ENCODE results near the gene ARHGAP23. TPM values are rescaled to one million over a fixed set of nuclear protein-coding genes. Genes with fewer than 3 reads are reported as not detected.
A peak's percentile ranks its signal among the peaks of the same experiment; 100 is the strongest.
"Not testable (repeated sequence)": the region's sequence is repeated elsewhere in the genome, so short reads cannot be mapped to it uniquely, and the experiment has no call there.

The ARHGAP23 gene
- polyA plus RNA-seq, 3 donors = 0.03 to 0.21 (median 0.09) TPM

DNA sequence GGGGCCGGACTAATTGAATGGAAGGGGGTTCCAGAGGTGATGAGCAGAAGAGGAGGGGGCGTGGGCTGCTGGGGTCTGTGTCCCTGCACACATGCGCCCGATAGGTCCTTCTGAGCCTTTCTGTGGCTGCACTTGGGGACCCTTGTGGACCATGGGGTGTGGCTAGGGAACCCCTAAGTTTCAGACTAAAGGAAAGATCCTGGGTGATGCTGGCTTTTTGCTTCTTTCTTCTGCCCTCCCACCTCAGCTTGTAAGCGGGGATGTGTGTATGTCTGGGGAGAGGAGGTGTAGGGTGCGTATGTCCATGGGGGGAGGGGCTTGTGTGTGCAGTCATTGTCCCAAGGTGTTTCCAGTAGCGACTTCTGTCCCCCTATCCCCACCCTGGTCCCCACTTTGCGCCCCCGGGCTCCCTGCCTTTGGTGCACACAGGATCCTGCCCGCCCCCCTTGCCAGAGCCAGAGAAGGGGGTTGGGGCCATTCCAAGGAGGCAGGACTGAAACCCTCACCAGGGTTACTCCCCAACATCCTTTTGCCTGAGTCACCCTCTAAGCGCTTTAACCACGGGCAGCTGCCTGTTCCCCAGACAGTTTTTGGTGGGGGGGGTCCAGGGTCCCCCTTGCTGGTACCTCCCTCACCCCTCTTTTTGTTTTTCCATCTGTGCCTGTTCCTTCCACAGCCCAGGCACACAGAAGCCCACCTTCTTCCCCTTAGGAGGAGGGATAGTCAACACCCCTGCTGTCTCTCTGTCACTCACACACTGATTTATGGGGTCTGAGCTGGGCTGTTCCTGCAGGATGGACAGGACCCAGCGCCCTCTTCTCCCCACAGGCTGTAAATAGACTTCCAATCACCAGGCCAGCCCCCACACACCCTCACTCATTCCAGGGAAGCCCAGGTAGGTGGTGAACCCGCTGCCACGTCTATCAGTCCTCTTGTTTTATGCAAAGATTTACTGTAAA is 83.2 kb downstream of the ARHGAP23 start:
- Mint-ChIP-seq H3K27ac (peak overlapping the region in 1 of 7 donors; percentile 16), H3K9me3 (peaks cover 4 to 11% (median 6%) of the 10 kb centered on the region in 7 donors), H3K4me3 (peak overlapping the region in 1 of 2 donors; percentile 86), H3K36me3 (peaks cover 10 to 11% of the 10 kb centered on the region in 2 donors), H3K4me1 (peaks cover 7% of the 10 kb centered on the region), H3K27me3 (ENCODE audit: low read depth in 3 of 3) (peaks cover 34 to 52% (median 45%) of the 10 kb centered on the region in 3 donors)
- Histone ChIP-seq H2AFZ (ENCODE audit: insufficient read depth, low read depth, low read length, poor library complexity, severe bottlenecking) (no peak overlapping the region), H3K4me1 (ENCODE audit: control insufficient read depth in 1 of 2, insufficient read depth in 2 of 2, low read length in 2 of 2) (peaks cover 4 to 10% of the 10 kb centered on the region in 2 donors), H3K9ac (ENCODE audit: insufficient read depth, low read length, poor library complexity, severe bottlenecking) (no peak overlapping the region), H3K36me3 (replicated peaks in 1 of 2; ENCODE audit: control insufficient read depth in 1 of 2, insufficient read depth in 2 of 2, low read length in 2 of 2) (no peaks in the 10 kb centered on the region), H3K79me2 (ENCODE audit: insufficient read depth, low read length) (no peaks in the 10 kb centered on the region), H3K4me2 (replicated peaks; ENCODE audit: extremely low read depth, low read length, poor library complexity, severe bottlenecking) (no peak overlapping the region), H3K27ac (ENCODE audit: low read depth in 1 of 2, low read length in 2 of 2) (no peak overlapping the region), H3K9me3 (replicated peaks in 1 of 2; ENCODE audit: control insufficient read depth in 1 of 2, insufficient read depth in 1 of 2, low read length in 2 of 2) (no peaks in the 10 kb centered on the region), H3K27me3 (ENCODE audit: control insufficient read depth in 2 of 2, insufficient read depth in 2 of 2, low read length in 2 of 2) (peaks cover 12 to 28% of the 10 kb centered on the region in 2 donors), H4K20me1 (ENCODE audit: insufficient read depth, low read length) (no peaks in the 10 kb centered on the region), H3K4me3 (replicated peaks in 1 of 3; ENCODE audit: low read depth in 2 of 3, low read length in 3 of 3) (no peak overlapping the region)
- no peak for DNase-seq
- no peak for TF ChIP-seq CTCF (IDR thresholded peaks at IDR 0.05)
- 91% methylated on average over 6 of the region's 15 CpGs for WGBS (ENCODE audit: insufficient coverage)
- intact Hi-C loops (cut with micrococcal nuclease) = no loop called here

GRCh38 chr17:38512473-38513058 is 84.3 kb downstream of the ARHGAP23 start:
- peaks cover 12 to 28% of the 10 kb centered on the region in 2 donors for H3K27me3 ChIP-seq (ENCODE audit: control insufficient read depth in 2 of 2, insufficient read depth in 2 of 2, low read length in 2 of 2)
- H3K4me3 ChIP-seq (replicated peaks in 1 of 3; ENCODE audit: low read depth in 2 of 3, low read length in 3 of 3) = no peak overlapping the region
- H3K36me3 ChIP-seq (replicated peaks in 1 of 2; ENCODE audit: control insufficient read depth in 1 of 2, insufficient read depth in 2 of 2, low read length in 2 of 2) = no peaks in the 10 kb centered on the region
- Mint-ChIP-seq H3K36me3 (peaks cover 10 to 11% of the 10 kb centered on the region in 2 donors), H3K4me3 (no peak overlapping the region), H3K9me3 (peaks cover 4 to 11% (median 6%) of the 10 kb centered on the region in 7 donors), H3K27ac (peak overlapping the region in 1 of 7 donors; percentile 19), H3K4me1 (peaks cover 7% of the 10 kb centered on the region), H3K27me3 (ENCODE audit: low read depth in 3 of 3) (peaks cover 34 to 54% (median 45%) of the 10 kb centered on the region in 3 donors)
- H3K9ac ChIP-seq (ENCODE audit: insufficient read depth, low read length, poor library complexity, severe bottlenecking) = no peak overlapping the region
- H3K4me2 ChIP-seq (replicated peaks; ENCODE audit: extremely low read depth, low read length, poor library complexity, severe bottlenecking) = no peak overlapping the region
- H3K79me2 ChIP-seq (ENCODE audit: insufficient read depth, low read length) = no peaks in the 10 kb centered on the region
- WGBS (ENCODE audit: insufficient coverage) = 98% methylated on average over 9 of the region's 13 CpGs
- intact Hi-C loops (cut with micrococcal nuclease) = no loop called here
- H3K27ac ChIP-seq (ENCODE audit: low read depth in 1 of 2, low read length in 2 of 2) = no peak overlapping the region
- no peaks in the 10 kb centered on the region for H3K9me3 ChIP-seq (replicated peaks in 1 of 2; ENCODE audit: control insufficient read depth in 1 of 2, insufficient read depth in 1 of 2, low read length in 2 of 2)
- no peak for DNase-seq
- TF ChIP-seq CTCF (IDR thresholded peaks at IDR 0.05) = no peak
- peaks cover 4 to 10% of the 10 kb centered on the region in 2 donors for H3K4me1 ChIP-seq (ENCODE audit: control insufficient read depth in 1 of 2, insufficient read depth in 2 of 2, low read length in 2 of 2)
- no peak overlapping the region for H2AFZ ChIP-seq (ENCODE audit: insufficient read depth, low read depth, low read length, poor library complexity, severe bottlenecking)
- no peaks in the 10 kb centered on the region for H4K20me1 ChIP-seq (ENCODE audit: insufficient read depth, low read length)

DNA sequence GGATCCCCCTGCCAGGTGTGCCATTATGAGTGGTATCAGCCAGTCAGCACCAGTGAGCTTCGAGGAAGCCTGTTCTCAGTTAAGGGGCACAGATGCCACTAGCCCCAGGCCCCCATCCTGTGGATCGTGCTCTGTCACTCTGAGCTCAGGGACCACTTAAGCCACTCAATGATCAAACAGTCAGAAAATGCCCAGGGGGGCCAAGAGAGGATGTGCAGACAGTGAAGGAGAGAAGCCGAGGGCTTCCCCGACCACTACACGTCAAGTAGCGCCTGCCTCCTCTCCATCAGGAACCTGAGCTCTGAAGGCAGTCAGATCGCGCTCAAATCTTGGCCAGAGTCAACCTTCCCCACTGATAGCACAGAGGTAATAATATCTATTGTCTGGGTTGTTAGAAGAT is 98.3 kb downstream of the ARHGAP23 start:
- 40% methylated on average over 1 of the region's 8 CpGs for WGBS (ENCODE audit: insufficient coverage)
- H3K36me3 Mint-ChIP-seq; H3K4me3 Mint-ChIP-seq; H3K27me3 ChIP-seq (ENCODE audit: control insufficient read depth in 2 of 2, insufficient read depth in 2 of 2, low read length in 2 of 2); H3K9me3 ChIP-seq (replicated peaks in 1 of 2; ENCODE audit: control insufficient read depth in 1 of 2, insufficient read depth in 1 of 2, low read length in 2 of 2); H3K9me3 Mint-ChIP-seq; H4K20me1 ChIP-seq (ENCODE audit: insufficient read depth, low read length); H3K27ac Mint-ChIP-seq; H3K36me3 ChIP-seq (replicated peaks in 1 of 2; ENCODE audit: control insufficient read depth in 1 of 2, insufficient read depth in 2 of 2, low read length in 2 of 2); H2AFZ ChIP-seq (ENCODE audit: insufficient read depth, low read depth, low read length, poor library complexity, severe bottlenecking); H3K4me2 ChIP-seq (replicated peaks; ENCODE audit: extremely low read depth, low read length, poor library complexity, severe bottlenecking); intact Hi-C loops (cut with micrococcal nuclease); H3K27ac ChIP-seq (ENCODE audit: low read depth in 1 of 2, low read length in 2 of 2); H3K9ac ChIP-seq (ENCODE audit: insufficient read depth, low read length, poor library complexity, severe bottlenecking); H3K4me1 ChIP-seq (ENCODE audit: control insufficient read depth in 1 of 2, insufficient read depth in 2 of 2, low read length in 2 of 2); H3K79me2 ChIP-seq (ENCODE audit: insufficient read depth, low read length); H3K4me1 Mint-ChIP-seq; DNase-seq; H3K4me3 ChIP-seq (replicated peaks in 1 of 3; ENCODE audit: low read depth in 2 of 3, low read length in 3 of 3): not testable (repeated sequence)
- peaks cover 14 to 41% (median 18%) of the 10 kb centered on the region in 3 donors for H3K27me3 Mint-ChIP-seq (ENCODE audit: low read depth in 3 of 3)
